Superior temporal gyrus (tissue), 1 donor: ENCODE measurements around the gene SPECC1.
"Not testable (repeated sequence)": the region's sequence is repeated elsewhere in the genome, so short reads cannot be mapped to it uniquely, and the experiment has no call there.

Experiments used
- DNase-seq: peaks from one replicate; pipeline ENCODE4 v3.0.0-alpha.2; 2016; ENCODE audit errors: extremely low spot score

The SPECC1 gene

DNA sequence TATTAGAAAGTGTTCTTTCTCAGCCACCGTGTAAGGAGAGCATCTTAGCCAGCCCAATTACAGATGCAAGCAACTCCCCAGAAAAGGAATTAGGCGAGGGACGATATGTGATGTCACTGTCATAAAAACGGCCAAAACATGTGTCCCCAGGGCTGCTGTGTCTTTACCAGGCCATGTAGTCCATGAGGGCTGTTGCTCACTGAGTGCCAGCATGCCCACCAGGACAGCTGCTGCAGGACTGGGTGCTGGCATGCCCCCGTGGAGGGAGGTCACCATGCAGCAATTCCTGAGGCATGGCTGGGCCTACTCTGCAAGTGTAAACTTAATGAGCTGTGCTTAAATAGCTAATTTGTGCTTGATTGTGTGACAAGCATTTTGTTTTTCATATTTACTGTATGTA lies 301.3 kb downstream of the SPECC1 start:
- DNase-seq, result no peak

- DNase-seq, result peak; percentile 49
Observed at GRCh38 chr17:20313306-20313705, 304.1 kb downstream of the SPECC1 start.

DNA sequence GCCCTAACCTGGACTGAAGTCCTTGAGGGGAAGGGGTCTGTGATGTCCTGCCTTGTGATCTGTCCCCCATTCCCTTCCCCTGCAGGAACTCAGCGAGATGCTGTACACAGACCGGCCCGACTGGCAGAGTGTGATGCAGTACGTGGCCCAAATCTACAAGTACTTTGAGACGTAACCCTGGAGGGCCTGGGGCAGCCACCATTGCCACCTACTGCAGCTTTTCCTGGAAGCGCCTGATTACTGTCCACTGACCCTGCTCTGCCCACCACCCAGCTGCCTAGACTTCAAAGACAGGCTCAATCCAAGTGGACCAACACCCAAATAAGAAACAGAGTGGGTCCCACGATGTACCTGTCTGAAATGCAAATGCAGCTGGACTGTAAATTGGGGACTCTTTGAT lies 304.7 kb downstream of the SPECC1 start:
- DNase-seq, result no peak

DNA sequence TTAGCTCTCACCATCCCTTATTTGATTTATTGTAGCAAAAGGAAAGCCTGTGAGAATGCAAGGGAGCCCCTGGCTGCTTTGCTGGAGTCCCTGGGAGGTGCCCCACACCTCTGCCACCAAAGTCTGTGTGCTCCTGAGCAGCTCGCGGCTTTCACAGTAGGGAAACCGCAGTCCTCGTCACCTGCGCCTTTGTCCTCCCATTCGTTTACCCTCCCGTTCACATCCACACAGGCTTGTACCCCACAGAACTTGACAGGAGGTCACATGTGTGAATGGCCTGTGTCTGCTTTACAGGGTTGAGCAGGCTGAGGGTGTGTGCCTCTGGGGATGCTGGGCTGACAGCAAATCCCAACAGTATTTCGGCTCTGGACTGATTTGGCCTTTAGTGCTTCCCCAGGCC lies 305.7 kb downstream of the SPECC1 start:
- no peak for DNase-seq

DNA sequence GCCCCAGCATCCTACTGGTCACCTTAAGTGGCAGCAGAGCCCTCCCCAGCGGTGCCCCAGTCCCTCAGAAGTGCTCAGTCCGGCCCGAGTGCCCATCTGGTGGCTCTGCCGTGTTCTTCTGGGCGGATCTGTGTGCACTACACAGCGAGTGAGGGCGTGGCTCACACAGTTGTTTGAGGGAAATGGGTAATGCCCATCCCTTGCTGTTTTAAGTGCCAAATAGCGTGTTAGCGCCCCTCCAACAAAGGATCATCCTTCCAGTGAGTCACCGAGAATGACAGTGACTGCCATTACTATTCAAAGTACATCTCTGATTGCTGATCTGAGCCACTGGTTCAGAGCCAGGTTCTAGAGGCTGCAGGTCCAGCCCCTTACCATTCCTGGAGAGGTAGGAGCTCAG lies 306.2 kb downstream of the SPECC1 start:
- no peak for DNase-seq

DNA sequence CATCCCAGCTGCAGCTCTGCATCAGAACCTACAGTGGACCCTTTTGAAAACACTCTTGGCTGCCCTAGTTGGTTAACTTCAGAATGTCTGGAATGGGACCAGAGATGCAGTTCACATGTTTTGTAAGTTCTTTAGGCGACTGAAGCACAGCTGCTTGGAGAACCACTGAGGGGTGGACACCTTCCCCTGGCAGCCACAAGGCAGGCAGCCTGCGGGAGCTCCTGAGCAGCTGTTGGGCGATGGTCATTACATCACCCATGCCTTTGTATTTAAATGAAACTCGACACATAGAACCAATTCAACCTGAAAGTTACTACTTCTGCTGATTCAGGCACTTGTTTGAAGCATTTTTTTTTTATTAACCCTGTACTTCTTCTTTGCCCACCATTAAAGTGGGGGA lies 306.7 kb downstream of the SPECC1 start:
- DNase-seq, result no peak

DNA sequence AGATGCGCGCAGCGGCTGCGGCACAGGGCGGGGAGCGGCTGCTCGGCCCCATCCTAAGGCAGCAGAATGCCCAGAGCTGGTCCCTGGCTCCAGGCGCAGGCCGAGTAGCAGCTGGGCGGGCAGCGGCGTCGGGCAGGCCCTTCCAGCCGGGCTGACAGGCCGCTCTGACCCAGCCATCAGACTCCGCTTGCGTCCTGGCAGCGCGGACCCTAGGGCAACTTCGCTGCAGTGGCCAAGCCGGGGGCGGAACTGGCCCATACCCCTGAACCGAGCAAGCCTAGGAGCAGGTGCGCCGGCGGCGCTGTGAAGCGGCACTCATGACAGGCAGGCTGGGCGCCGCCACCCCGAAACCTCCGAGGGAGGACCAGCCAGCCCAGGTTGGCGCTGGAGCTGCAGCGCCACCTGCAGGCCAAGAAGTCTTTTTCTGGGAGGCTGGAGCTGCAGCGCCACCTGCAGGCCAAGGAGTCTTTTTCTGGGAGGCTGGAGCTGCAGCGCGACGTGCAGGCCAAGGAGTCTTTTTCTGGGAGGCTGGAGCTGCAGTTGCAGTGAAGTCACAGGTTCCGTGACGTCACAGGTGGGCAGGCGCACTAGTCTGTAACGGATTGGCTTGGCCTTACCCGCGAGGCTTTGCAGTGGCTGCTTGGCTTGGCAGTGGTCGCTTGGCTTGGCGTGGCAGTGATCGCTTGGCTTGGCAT lies 311.5 kb downstream of the SPECC1 start:
- peak; percentile 70 for DNase-seq

DNA sequence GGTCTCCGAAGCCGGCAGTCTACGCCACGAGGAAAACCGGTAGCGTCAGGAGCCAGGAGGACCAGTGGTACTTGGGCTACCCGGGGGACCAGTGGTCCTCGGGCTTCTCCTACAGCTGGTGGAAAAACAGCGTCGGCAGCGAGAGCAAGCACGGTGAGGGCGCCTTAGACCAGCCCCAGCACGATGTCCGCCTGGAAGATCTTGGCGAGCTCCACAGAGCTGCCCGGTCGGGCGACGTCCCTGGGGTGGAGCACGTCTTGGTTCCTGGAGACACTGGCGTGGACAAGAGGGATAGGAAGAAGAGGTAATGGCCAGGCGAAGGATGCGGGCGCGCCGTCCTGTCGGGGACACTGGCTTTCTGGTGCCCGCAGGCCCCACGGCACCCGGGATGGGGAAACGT lies 312.2 kb downstream of the SPECC1 start:
- not testable (repeated sequence) for DNase-seq

- not testable (repeated sequence) for DNase-seq
Observed at GRCh38 chr17:20327739-20328138, 318.6 kb downstream of the SPECC1 start.

GRCh38 chr17:20351405-20351804 lies 342.2 kb downstream of the SPECC1 start:
- DNase-seq, result not testable (repeated sequence)

DNA sequence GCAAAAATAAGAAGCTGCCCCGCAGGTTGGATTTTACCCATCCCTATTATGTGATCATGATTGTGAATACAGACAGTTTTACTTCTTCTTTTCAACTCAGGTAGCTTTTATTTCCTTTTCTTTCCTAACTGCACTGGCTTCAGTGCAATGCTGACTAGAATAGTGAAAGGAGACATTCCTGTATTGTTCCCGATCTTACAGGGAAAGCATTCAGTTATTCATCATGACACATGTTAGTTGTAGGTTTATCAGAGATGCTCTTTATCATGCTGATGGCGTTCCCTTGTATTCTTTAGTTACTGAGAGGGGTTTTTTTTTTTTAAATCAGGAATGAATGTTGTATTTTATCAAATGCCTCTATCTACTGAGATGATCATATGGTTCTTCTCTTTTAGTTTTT lies 343.4 kb downstream of the SPECC1 start:
- not testable (repeated sequence) for DNase-seq

DNA sequence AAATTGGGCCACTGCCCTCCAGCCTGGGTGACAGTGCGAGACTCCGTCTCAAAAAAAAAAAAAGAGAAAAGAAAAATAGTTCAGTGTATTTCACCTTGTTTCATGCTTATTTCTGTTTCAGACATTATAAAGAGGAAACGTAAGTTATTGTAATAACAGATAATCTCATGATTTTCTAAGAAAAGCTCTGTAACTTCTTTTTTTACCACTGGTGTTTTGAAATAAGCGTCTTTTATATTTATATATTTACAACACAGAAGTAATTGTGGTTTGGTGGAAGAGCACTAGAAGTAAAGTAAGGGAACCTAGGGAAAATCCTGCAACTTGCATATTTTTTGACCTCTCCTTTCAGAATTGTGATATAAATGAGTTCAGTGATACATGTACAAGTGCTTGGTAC lies 354.7 kb downstream of the SPECC1 start:
- DNase-seq, result not testable (repeated sequence)
